Gastroesophageal sphincter (tissue), 3 donors: ENCODE measurements around the gene COL4A2.

Experiments used
- CTCF ChIP-seq, 4 experiments: fragments of 200-600 bp in 2 of 4; fragments of 450-650 bp in 2 of 4; sonication (generic) in 1 of 4; IDR thresholded peaks; one replicate each; pipeline ENCODE4 v1.5.1; 2017 to 2019; ENCODE audit warnings: antibody characterized with exemption in 4 of 4, mild to moderate bottlenecking in 2 of 4, moderate library complexity in 2 of 4
- POLR2A ChIP-seq, 2 donors: fragments of 450-650 bp; IDR thresholded peaks; one replicate each; pipeline ENCODE4 v1.6.1; 2017; ENCODE audit warnings: antibody characterized with exemption in 2 of 2, mild to moderate bottlenecking in 2 of 2, moderate library complexity in 1 of 2

- TF ChIP-seq CTCF (IDR thresholded peaks at IDR 0.05) (no peak), POLR2A (IDR thresholded peaks at IDR 0.05) (no peak)
Observed at GRCh38 chr13:110359840-110360301, 52.8 kb downstream of the COL4A2 start.
